NCI-H2081 (cell line): Measurements from ENCODE around the gene DCAF8.

Experiments
- DNase-seq, 2 experiments: peaks; one replicate each; lab custom pipeline; 2025; lab: John Stamatoyannopoulos, UW

DCAF8 gene

GRCh38 chr1:160171354-160171753 lies 91.0 kb downstream of the DCAF8 start:
- no peak for DNase-seq

- DNase-seq: peak; percentile 81 to 86
Observed at GRCh38 chr1:160169553-160170399, 92.6 kb downstream of the DCAF8 start.

GRCh38 chr1:160168609-160169369 lies 93.6 kb downstream of the DCAF8 start:
- DNase-seq: no peak

- DNase-seq: peak in 1 of 2 experiments; percentile 33
Observed at GRCh38 chr1:160168016-160168415, 94.3 kb downstream of the DCAF8 start.

GRCh38 chr1:160167580-160167979 lies 94.8 kb downstream of the DCAF8 start:
- no peak for DNase-seq

GRCh38 chr1:160167056-160167455 lies 95.3 kb downstream of the DCAF8 start:
- no peak for DNase-seq

GRCh38 chr1:160166166-160166868 lies 96.0 kb downstream of the DCAF8 start:
- DNase-seq: no peak
